RCC 7860 (cell line): ENCODE measurements around the gene CACNG3.
"Not testable (repeated sequence)": the region's sequence is repeated elsewhere in the genome, so short reads cannot be mapped to it uniquely, and the experiment has no call there.

ENCODE experiments used
- DNase-seq: peaks from one replicate; pipeline ENCODE4 v3.0.0-alpha.2; 2015; ENCODE audit warnings: low spot score
- FAIRE-seq: peaks from 2 replicates; lab custom pipeline; 2012; peaks lifted over from hg19 to GRCh38; lab: Jason Lieb, UNC

Gene CACNG3

DNA sequence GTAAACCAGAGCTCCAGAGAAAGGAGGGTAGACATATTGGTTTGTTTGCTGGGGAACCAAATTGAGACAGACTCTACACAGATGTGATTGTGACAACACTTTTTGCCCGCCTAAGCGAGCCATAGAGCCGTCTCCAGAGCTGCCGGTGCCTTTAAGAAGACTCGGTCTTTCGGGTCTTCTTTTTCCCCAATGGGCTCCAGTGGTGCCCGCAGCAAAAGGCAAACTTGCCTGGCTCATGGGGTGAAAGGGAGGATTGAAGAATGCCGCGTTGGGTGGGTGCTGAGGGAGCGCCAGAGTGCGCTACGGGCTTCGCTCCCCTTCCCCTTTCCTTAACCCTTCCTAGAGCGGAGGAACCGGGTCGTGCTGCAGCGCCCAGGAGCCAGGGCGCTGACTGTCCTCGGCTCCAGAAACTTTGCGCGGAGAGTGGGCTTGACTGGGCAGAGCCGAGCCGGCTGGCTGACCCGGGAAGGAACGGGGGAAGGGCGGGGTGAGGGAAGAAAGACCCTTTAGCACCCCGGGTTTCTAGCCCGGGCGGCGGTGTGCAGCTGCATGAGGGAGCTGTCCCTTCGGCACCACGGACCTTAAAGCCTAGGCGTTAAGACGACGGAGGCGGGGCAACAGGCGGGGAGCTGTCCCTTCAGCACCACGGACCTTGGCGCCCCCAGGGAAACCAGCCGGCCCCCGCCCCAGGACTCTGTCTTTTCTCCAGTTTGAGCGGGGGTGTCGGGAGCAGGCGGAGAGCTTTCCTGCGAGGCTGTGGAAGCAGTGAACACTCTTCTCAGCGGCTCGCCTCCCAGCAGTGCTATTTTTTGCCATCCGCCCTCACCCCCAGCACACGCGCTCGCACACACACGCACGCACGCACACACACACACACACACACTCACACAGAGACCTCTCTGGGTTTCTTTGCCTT, at the start of gene CACNG3:
Gene CACNG3 (plus strand): TSS at position 880 of the 916 bp plus-strand sequence. CDS start 420 bp downstream, outside the sequence.
- FAIRE-seq (no peak), DNase-seq (no peak)

GRCh38 chr16:24206926-24207325, 49.2 kb upstream of the CACNG3 start:
- DNase-seq (no peak), FAIRE-seq (no peak)

DNA sequence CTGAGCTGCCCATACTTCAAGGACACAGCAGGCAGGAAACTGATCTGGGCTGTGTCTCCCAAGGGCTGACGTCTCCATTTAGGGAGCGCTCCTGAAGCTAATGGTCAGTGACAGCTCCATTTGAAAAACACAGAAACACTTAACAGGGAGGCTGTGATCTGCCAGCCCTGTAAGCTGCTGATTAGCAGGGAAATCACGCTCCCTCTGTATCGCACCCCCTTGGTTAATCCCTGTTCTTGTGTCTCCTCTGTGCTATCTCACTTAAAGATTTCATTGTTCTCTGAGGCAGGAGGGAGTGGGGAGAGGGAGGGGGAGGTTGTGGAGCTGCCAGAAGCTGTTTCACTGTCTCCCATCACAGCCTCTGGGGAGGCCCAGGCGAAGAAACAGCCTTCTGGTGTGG, 47.4 kb upstream of the CACNG3 start:
- FAIRE-seq, result no peak

DNA sequence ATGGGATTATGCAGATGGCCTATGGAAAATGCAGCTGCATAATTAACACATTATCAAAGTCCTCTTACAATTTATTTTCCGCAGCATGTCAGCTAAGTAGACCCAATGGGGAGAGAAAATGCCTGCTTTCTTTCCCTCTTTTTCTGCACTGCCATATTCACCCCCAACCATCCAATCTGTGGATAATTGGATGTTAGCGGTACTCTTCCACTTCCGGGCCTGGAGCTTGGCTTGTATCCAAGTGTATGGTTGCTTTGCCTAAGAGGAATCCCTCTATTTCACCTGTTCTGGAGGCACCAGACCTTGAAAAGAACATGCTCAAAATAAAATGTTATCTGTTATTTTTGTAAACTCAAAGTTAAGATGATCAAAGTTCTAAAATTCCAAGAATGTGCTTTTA, 41.1 kb upstream of the CACNG3 start:
- no peak for FAIRE-seq

More for the DNA sequence above, 47.4 kb upstream of the CACNG3 start:
- no peak for DNase-seq

GRCh38 chr16:24216961-24217360, 39.2 kb upstream of the CACNG3 start:
- no peak for DNase-seq
- FAIRE-seq, result no peak

More for the DNA sequence above, 41.1 kb upstream of the CACNG3 start:
- no peak for DNase-seq

DNA sequence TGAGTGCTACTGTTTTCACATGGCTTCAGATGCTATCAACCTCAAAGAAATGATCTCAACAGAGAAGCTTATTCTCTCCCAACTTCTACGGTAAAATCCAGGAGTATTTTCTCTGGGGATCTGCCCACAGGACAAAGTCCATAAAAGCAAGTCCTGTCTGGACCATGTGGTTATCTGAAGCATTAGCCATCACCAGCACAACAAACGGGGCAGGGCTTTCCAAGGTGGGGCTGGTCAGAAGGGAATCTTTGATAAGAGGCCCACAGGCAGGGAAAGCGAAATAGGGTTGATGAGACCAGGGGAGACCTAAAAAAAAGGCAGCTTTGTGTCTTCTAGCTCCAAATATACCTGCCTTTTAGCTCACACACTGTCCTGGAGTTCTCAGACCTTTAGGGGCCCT, 38.7 kb upstream of the CACNG3 start:
- FAIRE-seq, result no peak
- DNase-seq, result no peak

DNA sequence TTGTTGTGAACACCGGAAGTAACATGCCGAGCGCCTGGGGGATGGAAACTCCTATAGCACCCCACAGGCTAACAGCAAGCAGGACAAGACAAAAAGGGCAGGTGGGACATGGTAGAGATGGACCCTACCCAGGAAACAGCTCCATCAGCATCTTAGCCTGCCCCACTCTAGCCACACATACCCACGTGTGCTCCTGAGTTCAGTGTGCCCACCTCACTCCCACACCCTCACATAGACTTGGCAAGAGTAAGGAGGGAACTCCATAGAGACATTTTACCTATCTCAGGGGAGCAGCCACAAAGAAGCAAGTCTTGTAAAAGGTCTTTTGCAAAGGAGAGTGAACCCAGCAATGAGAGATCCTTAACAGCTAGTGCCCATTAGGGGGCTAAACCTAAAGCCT, 37.8 kb upstream of the CACNG3 start:
- FAIRE-seq, result no peak
- no peak for DNase-seq

DNA sequence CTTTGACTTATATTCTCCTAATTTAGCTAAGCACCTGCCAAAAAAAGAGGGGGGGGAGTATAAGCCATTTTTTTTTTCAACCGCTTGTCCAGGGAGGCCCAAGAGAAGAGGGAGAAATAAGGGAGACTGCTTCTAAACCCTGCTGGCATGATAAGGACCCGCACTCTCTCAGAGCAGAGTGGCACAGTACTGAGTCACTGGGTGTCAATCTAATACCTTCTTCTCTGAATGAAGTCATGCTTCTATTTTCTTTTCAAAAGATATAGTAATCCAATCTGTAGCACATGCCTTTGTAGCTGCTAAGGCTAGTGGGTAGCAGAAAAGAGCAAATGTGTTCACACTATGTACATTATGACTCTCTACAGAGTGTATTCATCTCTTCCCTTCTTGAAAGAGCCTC, 34.9 kb upstream of the CACNG3 start:
- FAIRE-seq (no peak), DNase-seq (no peak)

- FAIRE-seq (no peak), DNase-seq (no peak)
These were observed 27.6 kb upstream of the CACNG3 start for GRCh38 chr16:24228514-24228913.

DNA sequence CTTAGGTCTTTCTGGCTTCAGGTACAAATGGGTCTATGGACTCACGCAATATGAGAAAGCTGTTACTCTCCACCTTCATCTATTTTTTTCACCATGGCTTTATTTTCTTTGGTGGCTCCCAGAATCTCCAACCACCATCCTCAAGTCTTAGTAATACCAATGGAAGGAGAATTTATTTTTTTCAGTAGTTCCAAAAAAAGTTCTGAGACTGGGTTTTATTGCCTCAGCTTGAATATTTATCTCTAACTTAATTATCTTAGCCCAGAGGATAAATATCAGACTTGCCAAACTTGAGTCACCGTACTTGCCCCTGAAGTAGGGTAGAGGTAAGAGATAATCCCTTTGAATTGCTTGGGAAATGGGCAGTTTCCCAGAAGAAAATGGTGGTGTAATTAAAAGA, 23.2 kb upstream of the CACNG3 start:
- DNase-seq (no peak), FAIRE-seq (no peak)

- DNase-seq, result no peak
- FAIRE-seq, result no peak
These were observed 21.4 kb upstream of the CACNG3 start for GRCh38 chr16:24234737-24235136.

GRCh38 chr16:24235806-24236205, 20.3 kb upstream of the CACNG3 start:
- FAIRE-seq (no peak), DNase-seq (no peak)

DNA sequence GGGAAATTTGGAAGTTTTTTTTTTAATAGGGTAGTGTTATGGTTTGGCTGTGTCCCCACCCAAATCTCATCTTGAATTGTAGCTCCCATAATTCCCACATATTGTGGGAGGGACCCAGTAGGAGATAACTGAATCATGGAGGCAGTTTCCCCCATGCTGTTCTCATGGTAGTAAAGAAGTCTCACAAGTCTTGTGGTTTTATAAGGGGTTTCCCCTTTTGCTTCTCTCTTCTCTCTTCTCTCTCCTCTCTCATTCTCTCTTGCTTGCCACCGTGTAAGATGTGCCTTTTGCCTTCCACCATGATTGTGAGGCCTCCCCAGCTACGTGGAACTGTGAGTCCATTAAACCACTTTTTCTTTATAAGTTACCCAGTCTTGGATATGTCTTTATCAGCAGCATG, 17.3 kb upstream of the CACNG3 start:
- DNase-seq, FAIRE-seq: not testable (repeated sequence)

GRCh38 chr16:24246911-24247607, 9.1 kb upstream of the CACNG3 start:
- FAIRE-seq (no peak), DNase-seq (no peak)

DNA sequence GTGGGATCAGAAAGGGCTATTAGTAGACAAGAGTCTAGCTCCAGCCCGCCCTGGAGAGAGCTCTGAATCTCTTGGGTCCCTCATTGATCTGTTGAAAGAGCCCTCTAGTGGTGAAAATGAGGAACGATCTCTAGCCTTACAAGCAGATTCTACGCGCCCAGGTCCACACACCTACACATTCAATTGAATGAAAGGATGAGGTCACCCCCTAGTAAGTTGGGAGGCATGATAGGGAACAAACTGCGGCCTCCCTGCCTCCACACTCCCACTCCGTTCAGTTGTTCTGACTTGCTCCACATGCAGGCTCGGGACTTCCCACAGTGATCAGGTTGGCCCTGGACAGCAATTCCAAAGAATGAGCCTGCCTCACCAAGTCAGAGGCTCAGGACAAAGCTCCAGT, 2.9 kb upstream of the CACNG3 start:
- DNase-seq (peak; percentile 38), FAIRE-seq (no peak)

GRCh38 chr16:24257958-24258357, 1.8 kb downstream of the CACNG3 start:
- no peak for FAIRE-seq
- DNase-seq, result no peak

DNA sequence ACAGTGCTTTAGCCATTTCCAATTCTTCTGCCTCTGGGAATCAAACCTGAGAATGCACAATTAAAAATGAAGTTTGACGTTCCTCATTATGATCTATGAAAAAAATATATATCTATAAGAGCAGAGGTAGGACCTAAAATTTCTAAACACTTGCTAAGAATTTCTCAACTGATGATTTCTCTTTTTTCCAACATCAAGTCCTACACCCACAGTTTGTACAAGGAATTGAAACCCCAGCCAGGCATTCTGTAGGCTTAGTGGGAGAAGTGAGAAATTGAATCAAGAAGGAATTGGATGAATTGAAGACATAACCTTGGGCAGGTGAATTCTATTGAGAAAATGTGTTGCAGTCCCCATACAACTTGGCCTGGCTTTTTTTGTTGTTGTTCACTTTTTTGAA, 2.7 kb downstream of the CACNG3 start:
- FAIRE-seq, result no peak

GRCh38 chr16:24262816-24263215, 6.7 kb downstream of the CACNG3 start:
- FAIRE-seq, result no peak

More for the DNA sequence above, 2.7 kb downstream of the CACNG3 start:
- no peak for DNase-seq

DNA sequence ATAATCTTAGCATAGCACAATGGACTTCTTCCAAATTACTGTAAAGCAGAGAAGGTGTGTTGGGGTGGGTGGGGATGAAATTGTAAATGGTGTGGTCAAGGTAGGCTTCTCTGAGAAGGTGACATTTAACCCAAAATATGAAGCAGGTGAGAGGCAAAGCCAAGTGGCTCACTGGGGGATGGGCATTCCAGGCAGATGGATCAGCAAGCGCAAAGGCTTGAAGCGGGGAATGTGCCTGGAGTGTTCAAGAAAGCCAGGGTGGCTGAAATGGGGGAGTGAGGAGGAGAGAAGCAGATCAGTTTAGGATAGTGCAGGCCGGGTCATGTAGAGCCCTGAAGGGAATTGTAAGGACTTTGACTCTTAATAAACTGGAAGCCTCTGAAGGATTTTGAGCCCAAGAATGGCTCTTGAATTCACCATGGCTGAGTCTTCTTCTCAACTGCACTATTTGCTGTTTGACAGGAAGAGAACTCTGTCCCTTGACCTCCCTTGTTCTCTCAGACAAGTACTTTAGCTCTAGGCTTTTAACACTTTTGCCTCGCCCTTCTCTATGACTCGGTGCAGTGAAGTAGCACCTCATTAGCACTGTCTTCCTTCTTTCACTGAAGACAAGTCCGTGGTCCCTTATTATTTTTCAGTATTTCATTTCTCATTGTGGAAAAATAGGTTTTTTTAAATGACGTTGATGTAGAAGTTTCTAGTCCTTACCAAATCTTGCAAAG, 14.7 kb downstream of the CACNG3 start:
- no peak for FAIRE-seq
- no peak for DNase-seq

More at GRCh38 chr16:24262816-24263215, 6.7 kb downstream of the CACNG3 start:
- no peak for DNase-seq

GRCh38 chr16:24272379-24272778, 16.2 kb downstream of the CACNG3 start:
- DNase-seq, result no peak

GRCh38 chr16:24273508-24274182, 17.5 kb downstream of the CACNG3 start:
- FAIRE-seq (no peak), DNase-seq (no peak)

More at GRCh38 chr16:24272379-24272778, 16.2 kb downstream of the CACNG3 start:
- FAIRE-seq, result no peak
